CD14-positive monocyte (primary cell): ENCODE results near the gene POLR1D. TPM values are rescaled to one million over a fixed set of nuclear protein-coding genes. Genes with fewer than 3 reads are reported as not detected.

ENCODE experiments used
- DNase-seq, 3 donors: peaks; one replicate each; pipeline ENCODE4 v3.0.0-alpha.2; 2011 to 2022
- H2AFZ ChIP-seq: 2 replicates; pipeline ENCODE4 v1.6.0; 2012; ENCODE audit warnings: mild to moderate bottlenecking, low read depth, low read length, inconsistent platforms; ENCODE audit not compliant: insufficient read depth, poor library complexity, severe bottlenecking
- H3K27ac ChIP-seq, 2 donors: 1 replicate in 1 of 2; 2 replicates in 1 of 2; pipeline ENCODE4 v1.5.1; 2012 to 2013; ENCODE audit warnings: low read length in 2 of 2, control low read depth in 1 of 2, inconsistent platforms in 1 of 2, low read depth in 1 of 2, mild to moderate bottlenecking in 1 of 2
- H3K27me3 ChIP-seq, 2 donors: one replicate each; pipeline versions ENCODE4 v1.6.0 to v1.6.1; 2011 to 2013; ENCODE audit warnings: low read length in 2 of 2; ENCODE audit not compliant: control insufficient read depth in 2 of 2, insufficient read depth in 2 of 2
- H3K36me3 ChIP-seq, 2 donors: replicated peaks in 1 of 2; 1 replicate in 1 of 2; 2 replicates in 1 of 2; pipeline versions ENCODE4 v1.5.1 to v1.6.1; 2012 to 2013; ENCODE audit warnings: low read length in 2 of 2, control low read depth in 1 of 2, inconsistent platforms in 1 of 2, mild to moderate bottlenecking in 1 of 2; ENCODE audit not compliant: insufficient read depth in 2 of 2, control insufficient read depth in 1 of 2
- H3K4me1 ChIP-seq, 2 donors: 1 replicate in 1 of 2; 2 replicates in 1 of 2; pipeline versions ENCODE4 v1.5.1 to v1.6.1; 2012 to 2013; ENCODE audit warnings: low read length in 2 of 2, control low read depth in 1 of 2, inconsistent platforms in 1 of 2, mild to moderate bottlenecking in 1 of 2, moderate library complexity in 1 of 2; ENCODE audit not compliant: insufficient read depth in 2 of 2, control insufficient read depth in 1 of 2
- H3K4me2 ChIP-seq: replicated peaks from 2 replicates; pipeline ENCODE3; 2012; ENCODE audit warnings: low read length, moderate library complexity, mild to moderate bottlenecking; ENCODE audit not compliant: poor library complexity, severe bottlenecking; ENCODE audit errors: extremely low read depth
- H3K4me3 ChIP-seq, 3 experiments: fragments of 200-600 bp in 1 of 3; sonication (generic) in 1 of 3; replicated peaks in 1 of 3; 1 replicate in 2 of 3; 2 replicates in 1 of 3; pipeline ENCODE4 v1.5.1; 2011 to 2013; ENCODE audit warnings: low read length in 3 of 3, mild to moderate bottlenecking in 3 of 3, control low read depth in 2 of 3, low read depth in 2 of 3, inconsistent platforms in 1 of 3, moderate library complexity in 1 of 3
- H3K79me2 ChIP-seq: 2 replicates; pipeline ENCODE4 v1.6.0; 2012; ENCODE audit warnings: mild to moderate bottlenecking, control low read depth, inconsistent platforms, low read length, moderate library complexity; ENCODE audit not compliant: insufficient read depth
- H3K9ac ChIP-seq: 2 replicates; pipeline ENCODE4 v1.6.0; 2017; ENCODE audit warnings: low read length, mild to moderate bottlenecking; ENCODE audit not compliant: insufficient read depth, poor library complexity, severe bottlenecking
- H3K9me3 ChIP-seq, 2 donors: replicated peaks in 1 of 2; 1 replicate in 1 of 2; 2 replicates in 1 of 2; pipeline versions ENCODE4 v1.5.1 to v1.6.1; 2012 to 2013; ENCODE audit warnings: low read length in 2 of 2, control low read depth in 1 of 2; ENCODE audit not compliant: control insufficient read depth in 1 of 2, insufficient read depth in 1 of 2
- H4K20me1 ChIP-seq: 2 replicates; pipeline ENCODE4 v1.6.0; 2012; ENCODE audit warnings: mild to moderate bottlenecking, low read length, control low read depth, moderate library complexity; ENCODE audit not compliant: insufficient read depth
- H3K27ac Mint-ChIP-seq, 7 donors: one replicate each; pipeline ENCODE4 v1.8.0; 2020; ENCODE audit warnings: mild to moderate bottlenecking in 7 of 7, mixed read lengths in 7 of 7, moderate library complexity in 6 of 7, inconsistent platforms in 2 of 7
- H3K27me3 Mint-ChIP-seq, 3 donors: one replicate each; pipeline ENCODE4 v1.8.0; 2021 to 2022; ENCODE audit warnings: low read depth in 3 of 3, mild to moderate bottlenecking in 3 of 3, mixed read lengths in 3 of 3, moderate library complexity in 3 of 3, inconsistent platforms in 1 of 3
- H3K36me3 Mint-ChIP-seq, 2 donors: one replicate each; pipeline ENCODE4 v1.8.0; 2020; ENCODE audit warnings: mixed read lengths in 2 of 2, inconsistent platforms in 1 of 2, mild to moderate bottlenecking in 1 of 2
- H3K4me1 Mint-ChIP-seq: one replicate; pipeline ENCODE4 v1.8.0; 2020; ENCODE audit warnings: mild to moderate bottlenecking, mixed read lengths
- H3K4me3 Mint-ChIP-seq, 2 donors: one replicate each; pipeline ENCODE4 v1.8.0; 2020; ENCODE audit warnings: mild to moderate bottlenecking in 2 of 2, mixed read lengths in 2 of 2, moderate library complexity in 1 of 2
- H3K9me3 Mint-ChIP-seq, 7 donors: one replicate each; pipeline ENCODE4 v1.8.0; 2020 to 2022; ENCODE audit warnings: mixed read lengths in 7 of 7, mild to moderate bottlenecking in 6 of 7, moderate library complexity in 6 of 7, inconsistent platforms in 2 of 7
- WGBS: methylation state at CpG from one replicate; pipeline ENCODE4 v1.1.5; 2013; ENCODE audit warnings: missing lambda C conversion rate; ENCODE audit not compliant: insufficient coverage; 5-methylcytosine and 5-hydroxymethylcytosine counted together
- intact Hi-C, 2 donors: fragments of 100-400 bp; cut with micrococcal nuclease; formaldehyde crosslinking; loops; one replicate each; pipeline versions ENCODE4 v1.15.0 to v1.15.1; 2023
- polyA minus RNA-seq: library from RNA; depleted of rRNA, polyadenylated mRNA; stranded (reverse); fragments of >200 nt; gene quantifications from 2 replicates; pipeline ENCODE4 v1.2.3, GENCODE V29; 2012
- polyA plus RNA-seq, 3 donors: library from polyadenylated mRNA; depleted of rRNA in 1 of 3; unstranded in 2 of 3; stranded (reverse) in 1 of 3; fragments of 300-500 nt in 2 of 3; fragments of >200 nt in 1 of 3; fragmentation: Illumina TruSeq in 2 of 3; gene quantifications; 1 replicate in 2 of 3; 2 replicates in 1 of 3; pipeline ENCODE4 v1.2.3, GENCODE V29; 2012 to 2021
- total RNA-seq, 12 experiments: library from RNA in 1 of 12; stranded (reverse) in 1 of 12; fragments of 120-200 nt in 1 of 12; gene quantifications; one replicate each; pipeline ENCODE4 v1.2.4 and lab custom pipeline; 2013 to 2026; ENCODE audit warnings: mixed read lengths in 6 of 12, inconsistent platforms in 1 of 12
- TF ChIP-seq, protein P1 (sequence below): fragments of 200-600 bp; IDR thresholded peaks from one replicate; pipeline ENCODE4 v1.8.0; 2022; ENCODE audit warnings: antibody characterized with exemption, mild to moderate bottlenecking

Gene POLR1D
- 165 TPM for total RNA-seq (2013)
- polyA plus RNA-seq (100 to 1,000 TPM; 122 to 146 (median 139) TPM), polyA minus RNA-seq (40.6 and 69.0 TPM in 2 replicates), total RNA-seq (lab: John Stamatoyannopoulos, UW) (23.4 to 120 (median 78.4) reads per million in 11 experiments)

DNA sequence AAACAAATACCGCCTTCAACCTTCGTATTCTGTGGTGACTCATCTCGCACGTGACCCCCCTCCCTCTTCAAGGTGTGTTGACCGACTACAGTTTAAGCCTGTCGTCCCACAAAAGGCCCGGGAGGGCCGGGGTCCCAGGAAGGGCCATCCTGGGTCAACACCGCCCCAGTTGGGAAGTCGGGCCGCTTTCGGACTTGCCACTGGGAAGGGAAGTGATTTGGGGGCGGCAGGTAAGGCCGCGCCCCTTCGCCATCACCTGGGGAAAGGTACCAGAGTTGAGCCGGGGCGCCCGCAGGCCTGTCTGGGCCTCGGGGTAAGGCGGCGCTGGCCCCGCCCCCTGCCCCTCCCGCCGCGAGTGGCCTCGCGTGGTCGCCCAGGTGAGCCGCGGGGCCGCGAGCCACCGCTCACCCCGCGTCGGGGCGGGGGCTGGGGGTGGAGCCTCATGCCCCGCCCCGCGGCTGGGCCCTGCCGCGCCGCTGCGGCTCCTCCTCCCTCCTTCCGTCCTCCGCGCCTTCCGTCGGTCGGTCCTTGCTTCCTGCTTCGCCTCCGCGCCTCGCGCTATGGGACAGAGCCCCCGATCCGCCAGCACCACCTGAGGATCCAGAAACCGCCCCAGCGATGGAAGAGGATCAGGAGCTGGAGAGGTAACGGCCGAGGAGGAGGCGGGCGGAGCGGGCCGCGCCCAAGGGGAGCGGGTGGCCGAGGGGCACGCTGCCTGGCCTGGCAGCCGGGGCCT, at the start of gene POLR1D:
POLR1D (plus strand) TSS at position 527 of the 736 bp plus-strand sequence; CDS start at position 619, 92 bp downstream.
- Histone ChIP-seq H2AFZ (peak within 1 kb of the TSS; percentile 95), H3K9me3 (no peaks in the 10 kb centered on the region), H3K27me3 (no peaks in the 10 kb centered on the region), H4K20me1 (peaks cover 67% of the 10 kb centered on the region), H3K4me3 (peak within 1 kb of the TSS; percentile 71 to 93 (median 90)), H3K27ac (peak within 1 kb of the TSS; percentile 77 to 91), H3K79me2 (peaks cover 78% of the 10 kb centered on the region), H3K4me1 (peaks cover 31 to 44% of the 10 kb centered on the region in 2 donors), H3K9ac (peak within 1 kb of the TSS; percentile 85), H3K36me3 (peaks cover 2 to 21% of the 10 kb centered on the region in 2 donors), H3K4me2 (peak within 1 kb of the TSS; percentile 85)
- TF ChIP-seq, protein P1, sequence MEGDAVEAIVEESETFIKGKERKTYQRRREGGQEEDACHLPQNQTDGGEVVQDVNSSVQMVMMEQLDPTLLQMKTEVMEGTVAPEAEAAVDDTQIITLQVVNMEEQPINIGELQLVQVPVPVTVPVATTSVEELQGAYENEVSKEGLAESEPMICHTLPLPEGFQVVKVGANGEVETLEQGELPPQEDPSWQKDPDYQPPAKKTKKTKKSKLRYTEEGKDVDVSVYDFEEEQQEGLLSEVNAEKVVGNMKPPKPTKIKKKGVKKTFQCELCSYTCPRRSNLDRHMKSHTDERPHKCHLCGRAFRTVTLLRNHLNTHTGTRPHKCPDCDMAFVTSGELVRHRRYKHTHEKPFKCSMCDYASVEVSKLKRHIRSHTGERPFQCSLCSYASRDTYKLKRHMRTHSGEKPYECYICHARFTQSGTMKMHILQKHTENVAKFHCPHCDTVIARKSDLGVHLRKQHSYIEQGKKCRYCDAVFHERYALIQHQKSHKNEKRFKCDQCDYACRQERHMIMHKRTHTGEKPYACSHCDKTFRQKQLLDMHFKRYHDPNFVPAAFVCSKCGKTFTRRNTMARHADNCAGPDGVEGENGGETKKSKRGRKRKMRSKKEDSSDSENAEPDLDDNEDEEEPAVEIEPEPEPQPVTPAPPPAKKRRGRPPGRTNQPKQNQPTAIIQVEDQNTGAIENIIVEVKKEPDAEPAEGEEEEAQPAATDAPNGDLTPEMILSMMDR, result no peak
- H3K4me3 Mint-ChIP-seq, result peak within 1 kb of the TSS; percentile 91 to 99
- H3K9me3 Mint-ChIP-seq, result peaks cover 0 to 2% (median 0%) of the 10 kb centered on the region in 7 donors
- 0% methylated on average over 67 of the region's 71 CpGs for WGBS
- H3K27me3 Mint-ChIP-seq, result peaks cover 0 to 3% (median 0%) of the 10 kb centered on the region in 3 donors
- intact Hi-C loops, result loop anchor here (10.0 kb wide), 2 partner anchors 197 to 367 kb away; partner anchors contain the start of genes GTF3A (in 1 of the 2) and RPL21 (in 1 of the 2)
- peak; percentile 69 to 76 (median 72) for DNase-seq
- H3K27ac Mint-ChIP-seq, result peak within 1 kb of the TSS; percentile 85 to 95 (median 93)
- peaks cover 21 to 22% of the 10 kb centered on the region in 2 donors for H3K36me3 Mint-ChIP-seq
- H3K4me1 Mint-ChIP-seq, result peaks cover 63% of the 10 kb centered on the region

GRCh38 chr13:27572234-27572901, 49.3 kb upstream of the POLR1D start:
- Histone ChIP-seq H3K9ac (no peak overlapping the region), H3K36me3 (peaks cover 6 to 18% of the 10 kb centered on the region in 2 donors), H3K4me3 (no peak overlapping the region), H2AFZ (no peak overlapping the region), H3K79me2 (no peaks in the 10 kb centered on the region), H3K27ac (no peak overlapping the region), H3K27me3 (no peaks in the 10 kb centered on the region), H3K4me1 (no peaks in the 10 kb centered on the region), H4K20me1 (no peaks in the 10 kb centered on the region), H3K9me3 (no peaks in the 10 kb centered on the region), H3K4me2 (no peak overlapping the region)
- no peaks in the 10 kb centered on the region for H3K27me3 Mint-ChIP-seq
- DNase-seq, result no peak
- no peak overlapping the region for H3K27ac Mint-ChIP-seq
- no peak overlapping the region for H3K4me3 Mint-ChIP-seq
- TF ChIP-seq, protein P1, result no peak
- peaks cover 3% of the 10 kb centered on the region for H3K4me1 Mint-ChIP-seq
- intact Hi-C loops, result no loop called here
- H3K9me3 Mint-ChIP-seq, result peaks cover 0 to 7% (median 1%) of the 10 kb centered on the region in 7 donors
- peaks cover 27 to 32% of the 10 kb centered on the region in 2 donors for H3K36me3 Mint-ChIP-seq
